GM12892 (cell line): Measurements from ENCODE around the gene MCM6.

ENCODE experiments used
- DNase-seq: peaks from one replicate; pipeline ENCODE4 v3.0.0; 2011; ENCODE audit not compliant: insufficient read length
- FAIRE-seq: peaks from 2 replicates; lab custom pipeline; 2011; peaks lifted over from hg19 to GRCh38; lab: Jason Lieb, UNC
- POLR2A ChIP-seq: IDR thresholded peaks from 2 replicates; pipeline ENCODE4 v1.6.1; 2011; ENCODE audit warnings: low read depth, low read length, control low read depth
- POLR2AphosphoS5 ChIP-seq: IDR thresholded peaks from 2 replicates; pipeline ENCODE4 v1.6.1; 2011; ENCODE audit warnings: low read depth, low read length, control low read depth
- TAF1 ChIP-seq: IDR thresholded peaks from 2 replicates; pipeline ENCODE4 v1.6.1; 2011; ENCODE audit warnings: low read depth, mild to moderate bottlenecking, control low read depth, low read length, borderline replicate concordance

Gene MCM6

DNA sequence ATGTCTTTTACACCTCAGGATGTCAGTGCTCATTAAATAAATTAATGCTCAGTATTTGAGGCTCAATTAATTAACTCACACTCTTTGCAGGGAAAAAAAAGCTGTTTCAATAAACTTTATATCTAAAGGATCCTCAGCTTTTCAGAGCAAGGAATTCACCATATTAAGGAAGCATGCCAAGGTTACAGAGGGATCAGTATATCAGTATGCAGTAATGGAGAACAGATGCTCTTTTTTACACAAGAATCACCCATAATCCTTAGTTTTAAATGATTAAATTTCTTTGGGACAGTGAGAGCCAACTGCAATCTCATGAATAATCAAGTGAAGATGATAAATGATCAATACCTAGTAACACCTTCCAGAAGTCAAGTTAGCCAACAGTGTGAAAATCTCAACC is 24.4 kb downstream of the MCM6 start:
- FAIRE-seq: no peak
- TF ChIP-seq TAF1 (no peak), POLR2A (no peak), POLR2AphosphoS5 (no peak)

DNA sequence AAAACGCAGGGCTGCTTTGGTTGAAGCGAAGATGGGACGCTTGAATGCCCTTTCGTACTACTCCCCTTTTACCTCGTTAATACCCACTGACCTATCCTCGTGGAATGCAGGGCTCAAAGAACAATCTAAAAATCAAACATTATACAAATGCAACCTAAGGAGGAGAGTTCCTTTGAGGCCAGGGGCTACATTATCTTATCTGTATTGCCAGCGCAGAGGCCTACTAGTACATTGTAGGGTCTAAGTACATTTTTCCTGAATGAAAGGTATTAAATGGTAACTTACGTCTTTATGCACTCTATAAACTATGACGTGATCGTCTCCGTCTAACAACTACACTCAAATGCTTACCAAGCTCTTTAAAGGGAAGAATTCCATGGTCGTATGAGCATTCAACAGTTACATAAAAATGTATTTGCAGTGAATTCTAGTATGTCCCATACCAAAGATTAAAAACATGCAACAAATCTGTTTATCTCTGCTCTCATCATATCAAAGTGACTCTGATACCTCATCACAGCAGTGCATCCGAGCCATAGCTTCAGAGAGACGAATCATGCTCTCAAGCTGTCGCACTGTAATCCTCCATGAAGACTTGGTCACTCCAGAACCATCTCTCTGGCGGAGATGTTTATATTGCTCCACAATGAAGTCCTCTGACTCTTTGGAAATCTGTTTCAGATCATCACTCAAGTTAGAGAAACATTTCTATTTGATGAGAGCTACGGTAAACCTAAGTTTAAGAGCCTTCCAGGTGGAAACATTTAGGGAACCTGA is 25.2 kb downstream of the MCM6 start:
- DNase-seq (no peak), FAIRE-seq (no peak)
- TF ChIP-seq POLR2AphosphoS5: no peak
- no peak for TF ChIP-seq POLR2A
- no peak for TF ChIP-seq TAF1

More for the DNA sequence above, 24.4 kb downstream of the MCM6 start:
- no peak for DNase-seq

DNA sequence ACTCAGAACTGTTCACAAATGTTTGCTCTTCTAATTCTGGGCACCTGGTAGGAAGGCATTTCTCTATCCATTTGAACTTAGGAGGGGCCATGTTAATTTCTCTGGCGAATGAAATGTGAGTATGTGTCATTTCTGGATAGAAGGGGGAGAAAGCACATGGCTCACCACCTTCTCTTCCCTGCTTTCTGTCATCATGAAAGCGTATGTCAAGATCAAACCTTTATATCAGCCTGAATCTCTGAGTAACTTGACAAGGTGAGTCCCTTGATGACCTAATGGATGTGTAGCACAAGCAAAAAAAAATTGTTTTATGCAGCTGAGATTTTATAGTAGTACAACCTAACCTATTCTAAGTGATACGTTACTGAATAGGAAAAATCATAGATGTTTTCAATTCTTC is 27.2 kb downstream of the MCM6 start:
- FAIRE-seq: no peak
- DNase-seq: no peak
- TF ChIP-seq POLR2AphosphoS5: no peak
- no peak for TF ChIP-seq POLR2A
- no peak for TF ChIP-seq TAF1

DNA sequence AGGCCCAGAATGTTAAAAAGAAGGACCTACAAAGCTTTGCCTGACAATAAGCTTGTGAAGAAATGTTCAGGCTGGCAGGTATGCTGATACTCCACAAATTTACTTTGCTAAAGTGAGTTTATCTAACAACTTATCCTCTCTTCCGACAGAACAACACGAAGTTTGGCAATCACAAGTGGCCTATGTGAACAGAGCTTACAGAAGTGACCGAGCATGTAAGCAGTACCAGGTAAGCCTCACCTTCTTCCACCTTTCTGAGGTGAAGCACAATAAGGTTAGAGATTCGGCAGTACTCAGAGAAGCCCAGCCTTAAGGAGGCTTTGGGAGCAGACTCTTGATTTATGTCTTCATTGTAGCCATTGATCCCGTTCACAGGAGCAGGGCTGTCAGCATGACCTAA is 30.2 kb downstream of the MCM6 start:
- TF ChIP-seq POLR2A (no peak), POLR2AphosphoS5 (no peak), TAF1 (no peak)
- no peak for DNase-seq
- no peak for FAIRE-seq

DNA sequence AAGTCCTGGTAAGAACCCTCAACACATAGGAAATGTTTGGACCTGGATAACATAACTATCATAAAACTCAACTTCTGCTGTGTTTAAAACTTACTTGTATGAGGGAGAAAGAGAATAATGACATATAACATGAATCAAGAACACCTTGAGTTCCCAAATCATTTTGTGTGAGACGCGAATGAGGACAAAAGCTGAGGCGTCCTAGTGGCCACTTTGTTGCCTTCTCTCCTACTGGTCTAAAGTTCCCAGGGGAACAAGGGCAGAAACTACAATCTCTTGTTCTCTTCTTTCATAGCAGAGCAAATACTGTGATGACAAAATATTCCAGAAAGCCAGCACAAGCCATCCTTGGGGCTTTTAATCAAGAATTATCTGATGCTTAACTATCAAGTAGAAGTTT is 31.0 kb downstream of the MCM6 start:
- TF ChIP-seq TAF1: no peak
- no peak for TF ChIP-seq POLR2AphosphoS5
- no peak for TF ChIP-seq POLR2A
- no peak for FAIRE-seq
- DNase-seq: no peak

DNA sequence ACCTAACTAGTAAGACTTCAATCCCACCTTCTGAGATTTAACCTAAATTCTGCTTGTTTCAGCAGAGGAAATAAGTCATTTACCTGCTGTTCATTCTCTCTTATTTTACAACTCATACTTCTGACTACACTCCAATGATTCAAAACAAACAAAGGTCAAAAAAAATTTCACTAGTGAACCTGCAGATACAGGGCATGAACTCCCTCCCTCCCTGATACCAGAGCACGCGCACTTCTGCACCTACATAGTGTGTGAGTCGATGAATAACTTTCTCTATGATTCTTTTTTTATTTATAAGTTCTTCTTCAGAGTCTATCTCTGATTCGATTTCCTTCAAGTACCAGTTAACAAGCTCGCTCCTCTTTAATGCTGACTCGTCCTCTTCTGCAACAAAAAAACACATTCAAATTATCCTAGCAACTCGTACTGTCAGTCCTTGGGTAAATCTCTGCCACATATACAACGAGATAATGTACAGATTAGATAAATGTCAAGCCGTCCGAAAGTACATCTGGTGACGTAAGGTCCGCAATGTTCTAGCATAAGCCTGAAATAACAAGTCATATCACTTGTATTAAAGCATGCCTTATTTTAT is 31.8 kb downstream of the MCM6 start:
- no peak for FAIRE-seq
- no peak for TF ChIP-seq TAF1
- no peak for TF ChIP-seq POLR2AphosphoS5
- TF ChIP-seq POLR2A: no peak
- DNase-seq: no peak

DNA sequence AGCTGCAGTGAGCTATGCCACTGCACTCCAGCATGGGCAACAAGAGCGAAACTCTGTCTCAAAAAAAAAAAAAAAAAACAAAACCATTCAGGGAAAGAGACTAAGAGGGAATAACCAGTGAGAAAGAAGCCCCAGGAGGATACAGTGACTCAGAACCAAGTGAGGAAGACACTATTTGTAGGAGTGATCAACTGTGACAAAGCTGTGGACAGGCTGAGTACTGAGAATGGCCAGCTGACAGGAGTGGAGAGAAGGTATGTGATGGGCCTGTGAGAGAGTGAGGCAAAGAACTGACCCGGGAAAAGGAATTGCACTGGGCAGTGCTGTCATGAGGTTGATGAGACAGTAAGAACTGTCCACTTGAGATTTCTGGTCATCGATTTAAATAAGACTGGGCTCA is 32.6 kb downstream of the MCM6 start:
- FAIRE-seq (no peak), DNase-seq (no peak)
- TF ChIP-seq TAF1: no peak
- TF ChIP-seq POLR2AphosphoS5: no peak
- TF ChIP-seq POLR2A: no peak

DNA sequence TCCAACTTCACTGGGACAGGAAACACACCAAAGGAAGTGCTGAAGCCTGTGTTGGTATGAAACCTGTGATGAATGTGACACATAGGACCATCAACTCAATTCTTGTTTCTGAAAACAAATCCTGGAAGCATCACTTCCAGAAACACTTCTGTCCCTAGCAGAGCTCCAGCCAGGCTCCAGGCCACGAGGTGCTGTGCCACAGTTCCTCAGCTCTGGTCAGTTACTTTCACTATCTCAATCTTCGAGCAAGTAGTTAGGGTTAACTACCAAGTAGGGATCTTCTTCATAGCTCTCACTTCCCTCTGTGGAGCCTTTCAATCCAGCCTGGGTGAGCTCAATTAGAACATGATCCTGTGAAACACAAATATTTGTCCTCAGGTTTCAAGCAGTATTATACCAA is 35.6 kb downstream of the MCM6 start:
- no peak for TF ChIP-seq POLR2A
- no peak for TF ChIP-seq POLR2AphosphoS5
- TF ChIP-seq TAF1: no peak
- FAIRE-seq (no peak), DNase-seq (no peak)

DNA sequence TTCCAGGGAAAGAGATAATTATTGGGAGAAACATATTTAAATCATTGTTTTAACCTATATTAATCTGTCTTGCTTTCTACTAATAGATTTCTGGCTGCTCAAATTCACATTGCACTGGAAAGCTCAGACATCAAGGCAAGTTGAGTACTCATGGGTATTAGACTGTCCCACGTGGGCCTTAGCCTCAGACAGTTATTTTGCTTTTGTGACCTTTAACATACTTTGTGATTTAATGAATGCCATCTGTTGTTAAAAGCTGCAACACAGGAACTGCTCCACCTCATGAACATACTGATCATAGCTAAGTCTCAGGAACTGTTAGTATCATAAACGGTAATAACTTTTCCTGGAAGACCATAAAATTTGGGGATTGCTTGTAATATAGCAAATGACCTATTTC is 36.5 kb downstream of the MCM6 start:
- no peak for TF ChIP-seq POLR2A
- no peak for TF ChIP-seq POLR2AphosphoS5
- no peak for TF ChIP-seq TAF1
- peak; percentile 14 for FAIRE-seq
- no peak for DNase-seq

DNA sequence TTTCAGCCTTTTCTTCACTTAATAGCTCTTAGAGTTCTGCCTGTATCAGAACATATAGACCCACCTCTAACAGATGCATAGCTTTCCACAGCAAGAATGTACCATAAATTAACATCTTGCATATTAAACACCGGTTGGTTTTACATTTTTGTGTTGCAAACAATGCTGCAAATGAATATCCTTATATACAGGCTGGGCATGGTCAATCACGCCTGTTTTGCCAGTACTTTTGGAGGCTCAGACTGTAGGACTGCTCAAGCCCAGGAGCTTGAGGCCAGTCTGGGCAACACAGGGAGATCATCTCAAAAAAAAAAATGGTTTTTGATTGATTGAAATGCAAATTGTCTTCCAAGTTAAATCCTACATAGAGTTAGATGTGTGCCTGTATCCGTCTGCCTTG is 37.7 kb downstream of the MCM6 start:
- DNase-seq: no peak
- no peak for FAIRE-seq
- no peak for TF ChIP-seq POLR2AphosphoS5
- TF ChIP-seq POLR2A: no peak
- TF ChIP-seq TAF1: no peak

DNA sequence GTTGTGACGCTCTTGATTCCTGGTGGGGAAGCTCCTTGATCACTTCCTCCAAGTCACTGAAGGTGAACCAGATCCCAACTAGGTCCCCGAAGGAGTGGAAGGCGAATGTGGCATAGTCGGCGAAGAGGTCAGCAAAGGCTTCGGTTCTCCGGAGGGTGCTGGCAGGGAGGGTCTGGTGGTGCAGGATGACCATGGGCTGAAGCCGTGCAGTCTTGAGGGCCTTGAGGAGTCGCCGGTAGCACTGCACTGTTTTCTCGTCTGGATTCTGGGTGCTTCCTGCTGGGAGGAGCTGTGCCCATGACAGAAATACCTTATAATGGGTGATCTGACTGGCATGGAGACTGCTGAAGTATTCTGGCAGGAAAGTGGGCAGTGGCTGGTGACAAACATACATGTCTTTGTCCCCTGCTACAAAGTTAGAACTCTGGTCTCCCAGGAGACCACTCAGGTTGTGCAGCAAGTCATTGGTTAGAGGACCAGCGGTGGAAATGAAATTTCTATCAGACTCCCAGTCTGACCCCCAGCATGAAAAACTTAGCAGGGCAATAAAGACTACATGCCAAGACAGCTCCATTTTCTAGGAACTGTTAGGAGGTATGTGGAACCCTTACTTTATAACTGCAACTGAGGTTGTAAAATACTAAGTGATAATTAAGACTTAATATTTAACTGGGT is 39.5 kb downstream of the MCM6 start, which contains the start of gene LCT:
TSS of gene LCT (minus strand) at position 589 of the 675 bp plus-strand sequence. CDS start at position 574, 15 bp downstream.
- TF ChIP-seq TAF1: no peak
- TF ChIP-seq POLR2A: no peak
- TF ChIP-seq POLR2AphosphoS5: no peak
- FAIRE-seq (no peak), DNase-seq (no peak)

DNA sequence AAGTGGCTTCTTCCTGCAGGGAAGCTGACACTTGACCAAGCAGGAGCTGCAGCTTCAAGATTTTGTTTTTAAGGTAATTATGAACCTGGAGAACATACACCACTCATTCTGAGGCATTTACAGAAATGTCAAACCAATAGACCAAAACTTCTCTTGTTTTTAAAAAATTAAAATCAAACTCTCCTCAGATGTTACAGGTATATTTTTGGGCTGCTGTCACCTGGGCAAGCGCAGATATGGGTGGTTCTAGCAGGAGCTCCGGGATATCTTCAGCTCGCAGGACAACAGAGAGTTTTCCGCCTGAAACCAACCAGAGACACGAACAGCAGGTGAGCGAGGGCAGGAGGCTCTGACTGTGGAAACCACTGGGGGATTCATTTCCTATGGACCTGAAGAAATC is 43.4 kb downstream of the MCM6 start:
- FAIRE-seq (no peak), DNase-seq (no peak)
- TF ChIP-seq POLR2AphosphoS5 (no peak), TAF1 (no peak), POLR2A (no peak)
